Hepatocyte (in vitro differentiated cells): ENCODE data around the gene PITPNC1. TPM values are rescaled to one million over a fixed set of nuclear protein-coding genes. Genes with fewer than 3 reads are reported as not detected.

Experiments
- DNase-seq: peaks from one replicate; pipeline ENCODE4 v3.0.0-alpha.2; 2016; ENCODE audit warnings: low spot score
- H2AFZ ChIP-seq: fragments of 200-600 bp; sonication (generic); 2 replicates; pipeline ENCODE4 v1.6.0; 2016; ENCODE audit warnings: antibody characterized with exemption, mild to moderate bottlenecking
- H3K27ac ChIP-seq: fragments of 200-600 bp; sonication (generic); 2 replicates; pipeline ENCODE4 v1.5.1; 2016; ENCODE audit warnings: mild to moderate bottlenecking
- H3K27me3 ChIP-seq: fragments of 200-600 bp; sonication (generic); 2 replicates; pipeline ENCODE4 v1.6.1; 2016
- H3K36me3 ChIP-seq: fragments of 200-600 bp; sonication (generic); replicated peaks from 2 replicates; pipeline ENCODE4 v1.5.1; 2016; ENCODE audit warnings: low read depth; ENCODE audit not compliant: insufficient read depth
- H3K4me1 ChIP-seq: fragments of 200-600 bp; sonication (generic); 2 replicates; pipeline ENCODE4 v1.5.1; 2016; ENCODE audit warnings: mild to moderate bottlenecking, moderate library complexity; ENCODE audit not compliant: insufficient read depth
- H3K4me2 ChIP-seq: fragments of 200-600 bp; sonication (generic); 2 replicates; pipeline ENCODE4 v1.6.0; 2016
- H3K4me3 ChIP-seq: fragments of 200-600 bp; sonication (generic); 2 replicates; pipeline ENCODE4 v1.5.1; 2016; ENCODE audit warnings: mild to moderate bottlenecking
- H3K79me2 ChIP-seq: fragments of 200-600 bp; sonication (generic); 2 replicates; pipeline ENCODE4 v1.6.0; 2017; ENCODE audit warnings: mild to moderate bottlenecking
- H3K9me2 ChIP-seq: fragments of 200-600 bp; sonication (generic); replicated peaks from 2 replicates; pipeline ENCODE4 v1.6.0; 2017; ENCODE audit warnings: mild to moderate bottlenecking; ENCODE audit not compliant: insufficient read depth
- H3K9me3 ChIP-seq: fragments of 200-600 bp; sonication (generic); 2 replicates; pipeline ENCODE4 v1.5.1; 2016; ENCODE audit warnings: low read depth, mild to moderate bottlenecking
- H4K20me1 ChIP-seq: fragments of 200-600 bp; sonication (generic); 2 replicates; pipeline ENCODE4 v1.6.0; 2016; ENCODE audit warnings: mild to moderate bottlenecking; ENCODE audit not compliant: insufficient read depth, poor library complexity, severe bottlenecking
- EZH2 ChIP-seq: fragments of 200-600 bp; sonication (generic); IDR thresholded peaks from 2 replicates; pipeline ENCODE4 v1.6.1; 2016; ENCODE audit warnings: antibody characterized with exemption, mild to moderate bottlenecking, borderline replicate concordance
- EZH2phosphoT487 ChIP-seq: fragments of 200-600 bp; sonication (generic); IDR thresholded peaks from one replicate; pipeline ENCODE4 v1.6.1; 2018; ENCODE audit warnings: antibody characterized with exemption, mild to moderate bottlenecking, low read depth, moderate library complexity; ENCODE audit not compliant: unreplicated experiment, severe bottlenecking
- WGBS: methylation state at CpG from one replicate; pipeline ENCODE4 v1.1.6; 2016; ENCODE audit warnings: low lambda C conversion rate; ENCODE audit errors: missing lambda C conversion rate; 5-methylcytosine and 5-hydroxymethylcytosine counted together
- polyA plus RNA-seq: library from polyadenylated mRNA; unstranded; fragments of >200 nt; fragmentation: Nextera tagmentation; extraction: Ambion mirVana; gene quantifications from 2 replicates; pipeline ENCODE4 v1.2.1, GENCODE V29; 2016
- total RNA-seq: library from RNA; depleted of rRNA; stranded (reverse); fragments of >200 nt; gene quantifications from 2 replicates; pipeline ENCODE4 v1.2.3, GENCODE V29; 2014
- TF ChIP-seq, protein P1 (sequence below): fragments of 200-600 bp; sonication (generic); IDR thresholded peaks from 2 replicates; pipeline ENCODE4 v1.5.1; 2016; ENCODE audit warnings: antibody characterized with exemption, mild to moderate bottlenecking; ENCODE audit not compliant: poor library complexity

The PITPNC1 gene
- total and polyA plus RNA-seq, 2 experiments from 2014 or later: 4.6 to 8.1 TPM

DNA sequence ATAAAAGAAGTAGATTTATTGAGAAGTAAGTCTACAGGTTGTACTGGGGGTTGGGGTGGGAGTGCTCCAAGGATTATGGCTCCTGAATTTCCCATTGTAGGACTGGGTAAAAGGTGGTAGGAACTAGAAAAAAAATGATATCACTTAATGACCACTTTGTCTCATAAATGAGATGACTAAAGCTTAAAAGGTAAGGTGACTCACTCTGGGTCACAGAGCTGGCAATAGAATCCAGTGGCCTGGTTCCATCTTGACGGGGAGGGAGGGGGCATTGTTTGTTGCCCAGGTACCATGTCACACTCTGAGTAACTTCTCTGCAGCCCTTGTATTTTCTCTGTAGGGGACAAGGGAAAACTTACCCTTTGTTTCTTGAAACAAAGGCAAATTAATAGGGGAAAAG lies 126.1 kb downstream of the PITPNC1 start:
- H3K4me3 ChIP-seq: no peak overlapping the region
- H3K4me2 ChIP-seq: no peak overlapping the region
- DNase-seq: no peak
- no peak overlapping the region for H3K27ac ChIP-seq
- H3K9me3 ChIP-seq: no peaks in the 10 kb centered on the region
- no peaks in the 10 kb centered on the region for H4K20me1 ChIP-seq
- 85% methylated on average over 1 of the region's 1 CpG for WGBS
- no peak overlapping the region for H2AFZ ChIP-seq
- H3K4me1 ChIP-seq: no peaks in the 10 kb centered on the region
- no peaks in the 10 kb centered on the region for H3K9me2 ChIP-seq
- H3K36me3 ChIP-seq: no peaks in the 10 kb centered on the region
- TF ChIP-seq EZH2phosphoT487 (no peak), EZH2 (no peak)
- TF ChIP-seq, protein P1, sequence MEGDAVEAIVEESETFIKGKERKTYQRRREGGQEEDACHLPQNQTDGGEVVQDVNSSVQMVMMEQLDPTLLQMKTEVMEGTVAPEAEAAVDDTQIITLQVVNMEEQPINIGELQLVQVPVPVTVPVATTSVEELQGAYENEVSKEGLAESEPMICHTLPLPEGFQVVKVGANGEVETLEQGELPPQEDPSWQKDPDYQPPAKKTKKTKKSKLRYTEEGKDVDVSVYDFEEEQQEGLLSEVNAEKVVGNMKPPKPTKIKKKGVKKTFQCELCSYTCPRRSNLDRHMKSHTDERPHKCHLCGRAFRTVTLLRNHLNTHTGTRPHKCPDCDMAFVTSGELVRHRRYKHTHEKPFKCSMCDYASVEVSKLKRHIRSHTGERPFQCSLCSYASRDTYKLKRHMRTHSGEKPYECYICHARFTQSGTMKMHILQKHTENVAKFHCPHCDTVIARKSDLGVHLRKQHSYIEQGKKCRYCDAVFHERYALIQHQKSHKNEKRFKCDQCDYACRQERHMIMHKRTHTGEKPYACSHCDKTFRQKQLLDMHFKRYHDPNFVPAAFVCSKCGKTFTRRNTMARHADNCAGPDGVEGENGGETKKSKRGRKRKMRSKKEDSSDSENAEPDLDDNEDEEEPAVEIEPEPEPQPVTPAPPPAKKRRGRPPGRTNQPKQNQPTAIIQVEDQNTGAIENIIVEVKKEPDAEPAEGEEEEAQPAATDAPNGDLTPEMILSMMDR: no peak
- H3K27me3 ChIP-seq: no peaks in the 10 kb centered on the region
- H3K79me2 ChIP-seq: no peaks in the 10 kb centered on the region

- no peak for DNase-seq
- Histone ChIP-seq H3K79me2 (no peaks in the 10 kb centered on the region), H2AFZ (no peak overlapping the region), H3K9me3 (no peaks in the 10 kb centered on the region), H3K4me1 (no peaks in the 10 kb centered on the region), H3K27me3 (no peaks in the 10 kb centered on the region), H3K4me2 (no peak overlapping the region), H3K36me3 (no peaks in the 10 kb centered on the region), H3K4me3 (no peak overlapping the region), H4K20me1 (no peaks in the 10 kb centered on the region), H3K9me2 (no peaks in the 10 kb centered on the region), H3K27ac (no peak overlapping the region)
- WGBS: 50% methylated on average over 2 of the region's 2 CpGs
- TF ChIP-seq, protein P1: no peak
- TF ChIP-seq EZH2phosphoT487 (no peak), EZH2 (no peak)
Measured at GRCh38 chr17:67503739-67504138, 126.7 kb downstream of the PITPNC1 start.

- Histone ChIP-seq H3K9me2 (no peaks in the 10 kb centered on the region), H3K9me3 (no peaks in the 10 kb centered on the region), H3K36me3 (no peaks in the 10 kb centered on the region), H4K20me1 (no peaks in the 10 kb centered on the region), H3K4me1 (no peaks in the 10 kb centered on the region), H3K79me2 (no peaks in the 10 kb centered on the region), H3K27me3 (no peaks in the 10 kb centered on the region), H3K4me3 (no peak overlapping the region), H2AFZ (no peak overlapping the region), H3K4me2 (no peak overlapping the region), H3K27ac (no peak overlapping the region)
- DNase-seq: no peak
- TF ChIP-seq, protein P1: no peak
- 53% methylated on average over 2 of the region's 2 CpGs for WGBS
Measured at GRCh38 chr17:67504182-67504581, 127.1 kb downstream of the PITPNC1 start.

GRCh38 chr17:67506966-67507365 lies 129.9 kb downstream of the PITPNC1 start:
- no peak overlapping the region for H3K27ac ChIP-seq
- no peaks in the 10 kb centered on the region for H3K9me2 ChIP-seq
- H4K20me1 ChIP-seq: no peaks in the 10 kb centered on the region
- no peak overlapping the region for H3K4me3 ChIP-seq
- no peak for TF ChIP-seq EZH2phosphoT487
- TF ChIP-seq EZH2: no peak
- TF ChIP-seq, protein P1: no peak
- H3K9me3 ChIP-seq: no peaks in the 10 kb centered on the region
- no peaks in the 10 kb centered on the region for H3K27me3 ChIP-seq
- H3K36me3 ChIP-seq: no peaks in the 10 kb centered on the region
- no peaks in the 10 kb centered on the region for H3K79me2 ChIP-seq
- no peaks in the 10 kb centered on the region for H3K4me1 ChIP-seq
- DNase-seq: no peak
- 93% methylated on average over 8 of the region's 8 CpGs for WGBS
- no peak overlapping the region for H3K4me2 ChIP-seq
- H2AFZ ChIP-seq: no peak overlapping the region
